ENCODE measurements around the gene FGF9. TPM values are rescaled to one million over a fixed set of nuclear protein-coding genes. Genes with fewer than 3 reads are reported as not detected.

Gene FGF9
- total and polyA plus RNA-seq, 4 donors: 0.05 to 1.7 (median 1.3) TPM

DNA sequence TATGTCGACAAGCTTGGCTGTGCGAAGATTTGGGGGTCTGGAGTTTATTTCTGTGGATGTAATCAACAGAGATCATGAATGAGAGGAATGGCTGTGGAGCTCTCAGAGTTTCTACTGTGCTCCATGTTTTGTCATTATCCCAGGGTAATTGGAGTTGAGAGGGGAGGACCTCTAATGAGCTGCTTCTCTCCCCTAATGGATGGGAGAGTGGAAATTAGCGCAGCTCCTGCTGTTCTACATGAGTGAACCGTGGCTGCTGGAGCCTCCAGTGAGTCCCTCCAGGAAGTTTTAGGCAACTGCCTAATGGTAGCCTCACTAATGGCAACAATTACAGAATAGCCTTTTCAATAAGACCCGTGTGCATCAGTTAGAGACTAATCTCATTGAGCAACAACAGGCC, 31.3 kb upstream of the FGF9 start:
- no peak overlapping the region for H3K27ac ChIP-seq (ENCODE audit: low read depth in 1 of 2, low read length in 1 of 2)
- 75 to 81% methylated on average over 5 of the region's 5 CpGs for WGBS, 2 donors
- H3K4me3 ChIP-seq: no peak overlapping the region
- no peaks in the 10 kb centered on the region for H3K27me3 ChIP-seq (ENCODE audit: control insufficient read depth in 3 of 3, insufficient read depth in 3 of 3, low read length in 2 of 3)
- H3K36me3 ChIP-seq (ENCODE audit: control insufficient read depth in 4 of 4, insufficient read depth in 4 of 4, low read length in 4 of 4): no peaks in the 10 kb centered on the region
- TF ChIP-seq, protein P1, sequence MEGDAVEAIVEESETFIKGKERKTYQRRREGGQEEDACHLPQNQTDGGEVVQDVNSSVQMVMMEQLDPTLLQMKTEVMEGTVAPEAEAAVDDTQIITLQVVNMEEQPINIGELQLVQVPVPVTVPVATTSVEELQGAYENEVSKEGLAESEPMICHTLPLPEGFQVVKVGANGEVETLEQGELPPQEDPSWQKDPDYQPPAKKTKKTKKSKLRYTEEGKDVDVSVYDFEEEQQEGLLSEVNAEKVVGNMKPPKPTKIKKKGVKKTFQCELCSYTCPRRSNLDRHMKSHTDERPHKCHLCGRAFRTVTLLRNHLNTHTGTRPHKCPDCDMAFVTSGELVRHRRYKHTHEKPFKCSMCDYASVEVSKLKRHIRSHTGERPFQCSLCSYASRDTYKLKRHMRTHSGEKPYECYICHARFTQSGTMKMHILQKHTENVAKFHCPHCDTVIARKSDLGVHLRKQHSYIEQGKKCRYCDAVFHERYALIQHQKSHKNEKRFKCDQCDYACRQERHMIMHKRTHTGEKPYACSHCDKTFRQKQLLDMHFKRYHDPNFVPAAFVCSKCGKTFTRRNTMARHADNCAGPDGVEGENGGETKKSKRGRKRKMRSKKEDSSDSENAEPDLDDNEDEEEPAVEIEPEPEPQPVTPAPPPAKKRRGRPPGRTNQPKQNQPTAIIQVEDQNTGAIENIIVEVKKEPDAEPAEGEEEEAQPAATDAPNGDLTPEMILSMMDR (IDR thresholded peaks at IDR 0.05; ENCODE audit: control extremely low read depth, extremely low read depth): no peak
- no peak overlapping the region for H3K9ac ChIP-seq (ENCODE audit: insufficient read depth in 1 of 2, low read length in 2 of 2)
- peaks cover 0 to 13% (median 0%) of the 10 kb centered on the region in 5 donors for H3K4me1 ChIP-seq (ENCODE audit: control insufficient read depth in 5 of 5, insufficient read depth in 5 of 5, low read length in 5 of 5)
- ATAC-seq (ENCODE audit: insufficient read depth, low FRiP score) (no peak), DNase-seq (no peak)
- no peaks in the 10 kb centered on the region for H3K9me3 ChIP-seq (ENCODE audit: control insufficient read depth in 4 of 4, insufficient read depth in 3 of 4, low read length in 3 of 4)

DNA sequence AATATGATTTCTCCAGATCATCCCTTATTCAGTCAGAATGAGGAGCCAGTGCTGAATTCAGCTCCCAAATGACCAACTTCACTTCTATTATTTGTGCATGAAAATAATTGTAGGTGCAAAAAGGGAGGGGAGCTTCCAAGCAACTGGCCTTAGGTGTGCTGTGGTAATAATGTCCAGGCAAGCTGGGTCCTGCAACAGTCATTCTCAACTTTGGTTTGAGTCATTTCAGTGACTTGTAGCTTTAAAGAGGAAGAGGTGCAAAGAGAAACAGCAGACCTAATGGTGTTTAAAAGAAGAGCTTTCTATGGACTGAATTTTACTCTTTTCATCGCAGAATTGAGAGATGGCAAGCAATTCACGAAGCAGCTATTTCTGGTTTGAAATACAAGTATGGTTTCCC, 29.2 kb upstream of the FGF9 start:
- no peak overlapping the region for H3K9ac ChIP-seq (ENCODE audit: insufficient read depth in 1 of 2, low read length in 2 of 2)
- no peaks in the 10 kb centered on the region for H3K9me3 ChIP-seq (ENCODE audit: control insufficient read depth in 4 of 4, insufficient read depth in 3 of 4, low read length in 3 of 4)
- no peaks in the 10 kb centered on the region for H3K36me3 ChIP-seq (ENCODE audit: control insufficient read depth in 4 of 4, insufficient read depth in 4 of 4, low read length in 4 of 4)
- no peaks in the 10 kb centered on the region for H3K27me3 ChIP-seq (ENCODE audit: control insufficient read depth in 3 of 3, insufficient read depth in 3 of 3, low read length in 2 of 3)
- no peak overlapping the region for H3K27ac ChIP-seq (ENCODE audit: low read depth in 1 of 2, low read length in 1 of 2)
- DNase-seq (no peak), ATAC-seq (ENCODE audit: insufficient read depth, low FRiP score) (no peak)
- TF ChIP-seq, protein P1 (IDR thresholded peaks at IDR 0.05; ENCODE audit: control extremely low read depth, extremely low read depth): no peak
- WGBS, 2 donors: 91 to 93% methylated on average over 2 of the region's 2 CpGs
- no peak overlapping the region for H3K4me3 ChIP-seq
- H3K4me1 ChIP-seq (ENCODE audit: control insufficient read depth in 5 of 5, insufficient read depth in 5 of 5, low read length in 5 of 5): peaks cover 0 to 13% (median 0%) of the 10 kb centered on the region in 5 donors

DNA sequence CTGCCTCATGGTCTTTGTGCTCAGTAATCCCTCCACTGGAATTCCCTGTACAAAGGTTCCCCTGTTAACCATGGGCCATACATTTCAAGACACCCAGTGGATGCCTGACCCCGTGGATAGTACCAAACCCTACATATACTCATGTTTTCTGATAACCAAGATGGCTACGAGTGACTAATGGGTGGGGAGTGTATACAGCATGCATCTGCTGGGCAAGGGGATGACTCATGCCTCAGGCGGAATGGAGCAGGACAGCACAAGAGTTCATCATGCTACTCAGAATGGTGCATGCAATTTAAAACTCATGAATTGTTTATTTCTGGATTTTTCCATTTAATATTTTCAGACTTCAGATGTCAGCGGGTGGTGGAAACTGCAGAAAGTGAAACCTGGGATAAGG, 13.3 kb upstream of the FGF9 start:
- Histone ChIP-seq H3K4me3 (no peak overlapping the region), H3K27me3 (ENCODE audit: control insufficient read depth in 3 of 3, insufficient read depth in 3 of 3, low read length in 2 of 3) (no peaks in the 10 kb centered on the region), H3K27ac (ENCODE audit: low read depth in 1 of 2, low read length in 1 of 2) (no peak overlapping the region), H3K4me1 (ENCODE audit: control insufficient read depth in 5 of 5, insufficient read depth in 5 of 5, low read length in 5 of 5) (no peaks in the 10 kb centered on the region), H3K9me3 (ENCODE audit: control insufficient read depth in 4 of 4, insufficient read depth in 3 of 4, low read length in 3 of 4) (peaks cover 0 to 2% (median under 1%) of the 10 kb centered on the region in 4 donors), H3K9ac (ENCODE audit: insufficient read depth in 1 of 2, low read length in 2 of 2) (no peak overlapping the region), H3K36me3 (ENCODE audit: control insufficient read depth in 4 of 4, insufficient read depth in 4 of 4, low read length in 4 of 4) (no peaks in the 10 kb centered on the region)
- TF ChIP-seq, protein P1 (IDR thresholded peaks at IDR 0.05; ENCODE audit: control extremely low read depth, extremely low read depth): no peak
- DNase-seq: no peak
- 85 to 87% methylated on average over 4 of the region's 4 CpGs for WGBS, 2 donors
- ATAC-seq (ENCODE audit: insufficient read depth, low FRiP score): no peak

DNA sequence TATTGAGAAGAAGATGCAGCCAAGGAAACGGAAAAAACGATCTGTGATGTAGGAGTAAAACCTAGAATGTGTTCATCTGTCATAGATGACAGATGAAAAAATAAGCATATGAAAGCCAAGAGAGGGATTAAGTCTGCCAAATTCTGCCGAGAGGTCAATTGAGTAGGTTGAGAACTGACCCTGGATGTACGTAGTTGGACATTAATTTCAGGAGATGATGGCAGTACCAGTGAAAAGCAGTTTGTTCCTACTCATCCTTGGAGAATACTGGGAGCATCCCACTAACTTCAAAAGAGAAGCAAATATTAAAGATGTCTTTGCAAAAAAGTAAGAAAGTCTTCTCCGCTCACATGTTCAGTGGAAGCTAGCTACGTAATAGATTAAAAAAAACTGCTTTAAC, 11.8 kb upstream of the FGF9 start:
- Histone ChIP-seq H3K4me1 (ENCODE audit: control insufficient read depth in 5 of 5, insufficient read depth in 5 of 5, low read length in 5 of 5) (no peaks in the 10 kb centered on the region), H3K36me3 (ENCODE audit: control insufficient read depth in 4 of 4, insufficient read depth in 4 of 4, low read length in 4 of 4) (no peaks in the 10 kb centered on the region), H3K27me3 (ENCODE audit: control insufficient read depth in 3 of 3, insufficient read depth in 3 of 3, low read length in 2 of 3) (no peaks in the 10 kb centered on the region), H3K4me3 (no peak overlapping the region), H3K9ac (ENCODE audit: insufficient read depth in 1 of 2, low read length in 2 of 2) (no peak overlapping the region), H3K9me3 (ENCODE audit: control insufficient read depth in 4 of 4, insufficient read depth in 3 of 4, low read length in 3 of 4) (peaks cover 0 to 2% (median under 1%) of the 10 kb centered on the region in 4 donors), H3K27ac (ENCODE audit: low read depth in 1 of 2, low read length in 1 of 2) (no peak overlapping the region)
- ATAC-seq (ENCODE audit: insufficient read depth, low FRiP score): no peak
- WGBS, 2 donors: 67 to 75% methylated on average over 6 of the region's 6 CpGs
- no peak for DNase-seq
- TF ChIP-seq, protein P1 (IDR thresholded peaks at IDR 0.05; ENCODE audit: control extremely low read depth, extremely low read depth): no peak
